Keratinocyte (primary cell): ENCODE results near the gene UNC119B. TPM values are rescaled to one million over a fixed set of nuclear protein-coding genes. Genes with fewer than 3 reads are reported as not detected.

ENCODE experiments used
- DNase-seq: peaks from one replicate; pipeline ENCODE4 v3.0.0-alpha.2; 2011; ENCODE audit warnings: low read depth, missing footprints, low spot score
- FAIRE-seq: peaks from 2 replicates; lab custom pipeline; 2011; peaks lifted over from hg19 to GRCh38; lab: Jason Lieb, UNC
- H2AFZ ChIP-seq: 2 replicates; pipeline ENCODE4 v1.6.0; 2012; ENCODE audit warnings: low read length, control low read depth, inconsistent platforms; ENCODE audit not compliant: control insufficient read depth
- H3K27ac ChIP-seq: 2 replicates; pipeline ENCODE4 v1.5.1; 2011; ENCODE audit warnings: low read length; ENCODE audit not compliant: control insufficient read depth, insufficient read depth
- H3K27me3 ChIP-seq: 3 replicates; pipeline ENCODE4 v1.6.0; 2011; ENCODE audit warnings: low read length; ENCODE audit not compliant: control insufficient read depth, insufficient read depth; ENCODE audit errors: extremely low read depth
- H3K36me3 ChIP-seq, 2 experiments: 2 replicates in 1 of 2; 3 replicates in 1 of 2; pipeline ENCODE4 v1.5.1; 2011; ENCODE audit warnings: low read length in 2 of 2, mild to moderate bottlenecking in 1 of 2; ENCODE audit not compliant: control insufficient read depth in 2 of 2, insufficient read depth in 2 of 2; ENCODE audit errors: extremely low read depth in 1 of 2
- H3K4me1 ChIP-seq: 3 replicates; pipeline ENCODE4 v1.5.1; 2011; ENCODE audit warnings: low read length; ENCODE audit not compliant: control insufficient read depth, insufficient read depth; ENCODE audit errors: extremely low read depth
- H3K4me2 ChIP-seq: 3 replicates; pipeline ENCODE4 v1.6.0; 2011; ENCODE audit warnings: low read depth, low read length; ENCODE audit not compliant: control insufficient read depth, insufficient read depth; ENCODE audit errors: extremely low read depth
- H3K4me3 ChIP-seq, 3 experiments: fragments of 200-600 bp in 1 of 3; sonication (generic) in 1 of 3; 2 replicates in 2 of 3; 3 replicates in 1 of 3; pipeline ENCODE4 v1.5.1; 2011 to 2016; ENCODE audit warnings: low read length in 3 of 3, mild to moderate bottlenecking in 3 of 3, control low read depth in 2 of 3, inconsistent platforms in 1 of 3, low read depth in 1 of 3, mixed read lengths in 1 of 3, mixed run types in 1 of 3, moderate library complexity in 1 of 3; ENCODE audit not compliant: control insufficient read depth in 2 of 3, insufficient read depth in 2 of 3; ENCODE audit errors: extremely low read depth in 1 of 3
- H3K79me2 ChIP-seq: 2 replicates; pipeline ENCODE4 v1.6.0; 2012; ENCODE audit warnings: low read length; ENCODE audit not compliant: control insufficient read depth, insufficient read depth
- H3K9ac ChIP-seq: 3 replicates; pipeline ENCODE4 v1.6.0; 2011; ENCODE audit warnings: low read length; ENCODE audit not compliant: control insufficient read depth, insufficient read depth; ENCODE audit errors: extremely low read depth
- H3K9me1 ChIP-seq: 3 replicates; pipeline ENCODE4 v1.6.0; 2011; ENCODE audit warnings: low read length; ENCODE audit not compliant: control insufficient read depth, insufficient read depth; ENCODE audit errors: extremely low read depth
- H3K9me3 ChIP-seq: 2 replicates; pipeline ENCODE4 v1.5.1; 2012; ENCODE audit warnings: low read depth, low read length; ENCODE audit not compliant: control insufficient read depth
- H4K20me1 ChIP-seq: 3 replicates; pipeline ENCODE4 v1.6.0; 2011; ENCODE audit warnings: low read length; ENCODE audit not compliant: control insufficient read depth, insufficient read depth; ENCODE audit errors: extremely low read depth
- CTCF ChIP-seq, 3 experiments: IDR thresholded peaks in 1 of 3; conservative IDR thresholded peaks in 1 of 3; optimal IDR thresholded peaks in 1 of 3; 2 replicates in 2 of 3; 3 replicates in 1 of 3; pipeline versions ENCODE3 to v1.5.1; 2011; ENCODE audit warnings: low read length in 3 of 3, mild to moderate bottlenecking in 3 of 3, moderate library complexity in 2 of 3, control low read depth in 1 of 3, inconsistent platforms in 1 of 3; ENCODE audit not compliant: insufficient read depth in 2 of 3; ENCODE audit errors: extremely low read depth in 1 of 3
- EZH2 ChIP-seq: IDR thresholded peaks from one replicate; pipeline ENCODE4 v1.6.1; 2012; ENCODE audit warnings: inconsistent platforms, mild to moderate bottlenecking, low read length, moderate library complexity
- dilution Hi-C: fragments of 300-500 bp; cut with MboI; formaldehyde crosslinking; loops from one replicate; pipeline ENCODE4 v1.7.0; 2020; ENCODE audit warnings: low sequenced_read_pairs; ENCODE audit not compliant: extremely low pct_ligation_motif_present
- polyA plus RNA-seq, 5 experiments: library from polyadenylated mRNA; depleted of rRNA in 3 of 5; stranded (reverse) in 3 of 5; stranded (forward) in 1 of 5; unstranded in 1 of 5; fragments of >200 nt; gene quantifications; 1 replicate in 1 of 5; 2 replicates in 3 of 5; 3 replicates in 1 of 5; pipeline versions ENCODE4 v1.2.1 to v1.2.3, GENCODE V29; 2011 to 2012; ENCODE audit warnings: missing spikeins in 2 of 5, low read depth in 1 of 5, low replicate concordance in 1 of 5

The UNC119B gene
- polyA plus RNA-seq, 1 donor (not counting 4 experiments of a cell fraction or from before 2014, with no cell fraction given): 22.0 TPM

GRCh38 chr12:120670667-120671066 lies 39.6 kb upstream of the UNC119B start:
- Histone ChIP-seq H3K9ac (no peak overlapping the region), H3K9me3 (no peaks in the 10 kb centered on the region), H3K27ac (no peak overlapping the region), H4K20me1 (no peaks in the 10 kb centered on the region), H3K4me2 (no peak overlapping the region), H3K27me3 (no peaks in the 10 kb centered on the region), H3K79me2 (no peaks in the 10 kb centered on the region), H2AFZ (no peak overlapping the region), H3K4me1 (peaks cover 5% of the 10 kb centered on the region), H3K9me1 (no peaks in the 10 kb centered on the region), H3K36me3 (no peaks in the 10 kb centered on the region), H3K4me3 (no peak overlapping the region)
- DNase-seq: no peak
- no peak for FAIRE-seq
- dilution Hi-C loops: no loop called here
- TF ChIP-seq EZH2: no peak
- TF ChIP-seq CTCF (optimal IDR thresholded peaks at IDR 0.05 in 1 of 3, IDR thresholded peaks at IDR 0.05 in 1 of 3, conservative IDR thresholded peaks at IDR 0.05 in 1 of 3; ENCODE audit: extremely low read depth in 1 of 3, insufficient read depth in 2 of 3, low read length in 3 of 3): no peak

DNA sequence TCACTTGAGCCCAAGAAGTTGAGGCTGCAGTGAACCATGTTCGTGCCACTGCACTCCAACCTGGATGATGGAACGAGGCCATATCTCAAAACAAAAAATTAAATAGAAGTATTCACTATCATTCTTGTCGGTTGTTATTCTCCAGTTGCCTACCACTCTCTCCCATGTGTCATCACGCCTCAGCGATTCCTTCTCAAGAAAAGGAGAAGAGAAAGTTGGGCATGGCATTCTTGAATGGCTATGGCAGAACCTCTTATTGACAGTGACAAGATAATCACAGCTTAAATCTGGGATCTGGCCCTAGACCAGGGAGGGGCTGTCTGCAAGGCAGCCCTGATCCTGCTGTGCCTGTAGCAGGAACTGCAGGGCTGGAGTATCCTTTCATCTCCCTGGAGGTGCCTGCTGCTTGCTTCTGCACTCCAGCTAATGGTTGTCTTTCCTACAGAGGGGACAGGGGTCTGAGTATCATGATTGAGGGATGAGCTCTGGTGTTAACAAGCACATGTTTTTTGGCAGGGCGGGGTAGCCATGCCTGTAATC lies 36.1 kb upstream of the UNC119B start:
- FAIRE-seq: no peak
- Histone ChIP-seq H4K20me1 (no peaks in the 10 kb centered on the region), H3K4me1 (peaks cover 18% of the 10 kb centered on the region), H3K9me1 (no peaks in the 10 kb centered on the region), H3K27me3 (no peaks in the 10 kb centered on the region), H3K9me3 (no peaks in the 10 kb centered on the region), H3K9ac (no peak overlapping the region), H3K36me3 (no peaks in the 10 kb centered on the region), H2AFZ (no peak overlapping the region), H3K4me3 (no peak overlapping the region), H3K4me2 (no peak overlapping the region), H3K27ac (no peak overlapping the region), H3K79me2 (no peaks in the 10 kb centered on the region)
- no peak for DNase-seq
- dilution Hi-C loops: no loop called here
- TF ChIP-seq EZH2 (no peak), CTCF (optimal IDR thresholded peaks at IDR 0.05 in 1 of 3, IDR thresholded peaks at IDR 0.05 in 1 of 3, conservative IDR thresholded peaks at IDR 0.05 in 1 of 3; ENCODE audit: extremely low read depth in 1 of 3, insufficient read depth in 2 of 3, low read length in 3 of 3) (no peak)
